T-cell (primary cell): Measurements from ENCODE around the gene PXMP4. TPM values are rescaled to one million over a fixed set of nuclear protein-coding genes. Genes with fewer than 3 reads are reported as not detected.

Experiments used
- ATAC-seq, 4 experiments: fragments of 200-7000 bp in 3 of 4; fragments of 150-1000 bp in 1 of 4; cut with Tn5 transposase; replicated peaks in 1 of 4; 1 replicate in 3 of 4; 2 replicates in 1 of 4; pipeline ENCODE4 v1.10.0; 2021; ENCODE audit warnings: moderate library complexity in 3 of 4, mild to moderate bottlenecking in 2 of 4, moderate number of reproducible peaks in 1 of 4
- CTCF ChIA-PET, 2 donors: fragments of 300-600 bp; sonication (Branson Sonifier 250); formaldehyde crosslinking; loops; one replicate each; lab custom pipeline; 2022; ENCODE audit warnings: antibody characterized with exemption in 2 of 2; lab: Charles Lee
- POLR2A ChIA-PET, 2 donors: fragments of 300-600 bp; sonication (Branson Sonifier 250); formaldehyde crosslinking; loops; one replicate each; lab custom pipeline; 2022; ENCODE audit warnings: antibody characterized with exemption in 2 of 2; lab: Charles Lee
- DNase-seq, 35 experiments: peaks; one replicate each; pipeline versions ENCODE4 v3.0.0 to v3.0.0-alpha.2; 2013 to 2023
- H3K27ac ChIP-seq: one replicate; pipeline ENCODE4 v1.5.1; 2013; ENCODE audit warnings: low read length
- H3K27me3 ChIP-seq, 2 experiments: replicated peaks in 1 of 2; 1 replicate in 1 of 2; 2 replicates in 1 of 2; pipeline versions ENCODE4 v1.6.1 to v1.7.0; 2013; ENCODE audit warnings: low read length in 1 of 2, mixed read lengths in 1 of 2; ENCODE audit not compliant: control insufficient read depth in 2 of 2, insufficient read depth in 2 of 2; ENCODE audit errors: extremely low read depth in 1 of 2
- H3K36me3 ChIP-seq, 2 donors: 1 replicate in 1 of 2; 2 replicates in 1 of 2; pipeline versions ENCODE4 v1.6.1 to v1.7.0; 2013; ENCODE audit warnings: low read length in 1 of 2; ENCODE audit not compliant: control insufficient read depth in 2 of 2, insufficient read depth in 1 of 2; ENCODE audit errors: extremely low read depth in 1 of 2
- H3K4me1 ChIP-seq, 2 experiments: 1 replicate in 1 of 2; 2 replicates in 1 of 2; pipeline versions ENCODE4 v1.6.1 to v1.7.0; 2013; ENCODE audit warnings: low read length in 2 of 2, mixed read lengths in 1 of 2; ENCODE audit not compliant: insufficient read depth in 2 of 2, control insufficient read depth in 1 of 2; ENCODE audit errors: extremely low read depth in 1 of 2
- H3K4me3 ChIP-seq, 2 donors: 1 replicate in 1 of 2; 2 replicates in 1 of 2; pipeline versions ENCODE4 v1.5.1 to v1.7.0; 2013; ENCODE audit warnings: mild to moderate bottlenecking in 2 of 2, low read length in 1 of 2, moderate library complexity in 1 of 2; ENCODE audit not compliant: control insufficient read depth in 1 of 2; ENCODE audit errors: extremely low read depth in 1 of 2
- H3K9me3 ChIP-seq: 2 replicates; pipeline ENCODE4 v1.7.0; 2013
- H3K27ac Mint-ChIP-seq, 2 donors: one replicate each; pipeline ENCODE4 v1.8.0; 2020 to 2021; ENCODE audit warnings: mild to moderate bottlenecking in 2 of 2, mixed read lengths in 2 of 2
- H3K27me3 Mint-ChIP-seq, 2 donors: one replicate each; pipeline ENCODE4 v1.8.0; 2021 to 2022; ENCODE audit warnings: mixed read lengths in 2 of 2
- H3K36me3 Mint-ChIP-seq: one replicate; pipeline ENCODE4 v1.8.0; 2021; ENCODE audit warnings: mixed read lengths
- H3K4me1 Mint-ChIP-seq, 3 donors: one replicate each; pipeline ENCODE4 v1.8.0; 2020 to 2022; ENCODE audit warnings: mixed read lengths in 3 of 3, mild to moderate bottlenecking in 1 of 3
- H3K4me3 Mint-ChIP-seq, 3 donors: one replicate each; pipeline ENCODE4 v1.8.0; 2020 to 2022; ENCODE audit warnings: mild to moderate bottlenecking in 3 of 3, mixed read lengths in 3 of 3, moderate library complexity in 3 of 3
- H3K9me3 Mint-ChIP-seq, 3 donors: one replicate each; pipeline ENCODE4 v1.8.0; 2020 to 2022; ENCODE audit warnings: mixed read lengths in 3 of 3
- WGBS: methylation state at CpG from one replicate; pipeline ENCODE4 v1.1.5; 2013; ENCODE audit warnings: missing lambda C conversion rate; ENCODE audit not compliant: insufficient coverage; 5-methylcytosine and 5-hydroxymethylcytosine counted together
- total RNA-seq, 35 experiments: library from RNA in 6 of 35; stranded (reverse) in 6 of 35; fragments of 120-200 nt in 1 of 35; gene quantifications; one replicate each; pipeline versions ENCODE4 v1.2.1 to v1.2.4 and lab custom pipeline; 2013 to 2026

Gene PXMP4
- total RNA-seq, 5 donors from 2014 or later (not counting 1 experiment from before 2014, with no cell fraction given): 6.1 to 15.4 (median 13.9) TPM

DNA sequence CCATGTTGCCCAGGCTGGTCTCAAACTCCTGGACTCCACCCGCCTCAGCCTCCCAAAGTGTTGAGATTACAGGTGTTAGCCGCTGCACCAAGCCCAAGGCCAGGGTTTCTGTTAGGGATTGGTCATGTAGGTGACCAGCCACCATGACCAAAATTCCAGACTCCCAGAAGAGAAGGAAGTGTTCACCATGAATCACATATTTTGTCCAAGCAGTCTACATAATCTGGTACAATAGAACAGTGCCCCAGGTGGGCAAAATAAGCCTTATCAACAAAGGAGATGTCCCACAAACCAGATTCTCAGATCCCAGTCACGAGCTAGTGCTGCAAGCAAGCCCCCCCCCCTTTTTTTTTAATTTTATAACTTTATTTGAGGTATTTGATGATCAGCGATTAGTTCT lies 31.7 kb upstream of the PXMP4 start:
- Mint-ChIP-seq H3K9me3 (no peaks in the 10 kb centered on the region), H3K27me3 (no peaks in the 10 kb centered on the region), H3K4me3 (no peak overlapping the region), H3K27ac (no peak overlapping the region), H3K4me1 (peaks cover 4 to 6% (median 5%) of the 10 kb centered on the region in 3 donors), H3K36me3 (peaks cover 47% of the 10 kb centered on the region)
- Histone ChIP-seq H3K36me3 (peaks cover 9 to 37% of the 10 kb centered on the region in 2 donors), H3K4me3 (no peak overlapping the region), H3K27me3 (no peaks in the 10 kb centered on the region), H3K27ac (no peak overlapping the region), H3K9me3 (no peaks in the 10 kb centered on the region), H3K4me1 (peaks cover 0 to 7% of the 10 kb centered on the region in 2 experiments)
- ATAC-seq: no peak
- WGBS: no CpG with 5 or more reads among the region's 4 CpGs
- ChIA-PET CTCF (no interaction called here), POLR2A (interaction anchor here in 1 of 2 donors (0.6 kb wide), 1 partner anchor 278 kb away, joined by 3 read pairs; no protein-coding TSS in a partner anchor)
- no peak for DNase-seq

DNA sequence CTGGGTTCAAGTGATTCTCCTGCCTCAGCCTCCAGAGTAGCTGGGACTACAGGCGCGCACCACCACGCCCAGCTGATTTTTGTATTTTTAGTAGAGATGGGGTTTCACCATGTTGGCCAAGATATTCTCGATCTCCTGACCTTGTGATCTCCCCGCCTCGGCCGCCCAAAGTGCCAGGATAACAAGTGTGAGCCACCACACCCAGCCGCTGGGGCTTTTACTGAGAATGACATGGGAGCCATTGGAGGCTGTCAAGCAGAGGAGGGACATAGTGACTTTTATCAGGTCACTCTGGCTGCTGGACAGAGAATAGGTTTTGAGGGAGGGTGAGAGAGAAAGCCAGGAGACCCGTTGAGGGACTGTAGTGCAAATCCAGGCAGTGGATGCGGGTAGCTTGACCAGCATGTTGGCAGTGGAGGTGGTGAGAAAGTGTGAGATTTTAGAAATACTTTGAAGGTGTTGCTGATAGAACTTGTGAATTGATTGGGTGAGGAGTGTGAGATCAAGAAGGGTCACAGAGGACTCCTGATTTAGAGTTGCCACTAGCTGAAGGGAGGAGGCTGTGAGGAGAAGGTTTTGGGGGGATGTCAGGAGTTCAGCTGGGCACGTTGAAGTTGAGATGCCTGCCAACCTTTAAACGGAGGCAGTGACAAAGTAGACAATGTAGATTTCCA lies 26.4 kb upstream of the PXMP4 start:
- H3K27me3 ChIP-seq: no peaks in the 10 kb centered on the region
- H3K9me3 Mint-ChIP-seq: no peaks in the 10 kb centered on the region
- H3K27me3 Mint-ChIP-seq: no peaks in the 10 kb centered on the region
- H3K27ac Mint-ChIP-seq: peak overlapping the region in 1 of 2 donors; percentile 61
- no peak overlapping the region for H3K4me3 ChIP-seq
- no peaks in the 10 kb centered on the region for H3K9me3 ChIP-seq
- DNase-seq: no peak
- CTCF ChIA-PET: no interaction called here
- no peaks in the 10 kb centered on the region for H3K4me1 Mint-ChIP-seq
- WGBS: 91% methylated on average over 5 of the region's 12 CpGs
- no peak overlapping the region for H3K4me3 Mint-ChIP-seq
- no peak overlapping the region for H3K27ac ChIP-seq
- H3K36me3 ChIP-seq: peaks cover 9 to 20% of the 10 kb centered on the region in 2 donors
- POLR2A ChIA-PET: no interaction called here
- H3K36me3 Mint-ChIP-seq: peaks cover 35% of the 10 kb centered on the region
- no peak for ATAC-seq
- no peaks in the 10 kb centered on the region for H3K4me1 ChIP-seq

DNA sequence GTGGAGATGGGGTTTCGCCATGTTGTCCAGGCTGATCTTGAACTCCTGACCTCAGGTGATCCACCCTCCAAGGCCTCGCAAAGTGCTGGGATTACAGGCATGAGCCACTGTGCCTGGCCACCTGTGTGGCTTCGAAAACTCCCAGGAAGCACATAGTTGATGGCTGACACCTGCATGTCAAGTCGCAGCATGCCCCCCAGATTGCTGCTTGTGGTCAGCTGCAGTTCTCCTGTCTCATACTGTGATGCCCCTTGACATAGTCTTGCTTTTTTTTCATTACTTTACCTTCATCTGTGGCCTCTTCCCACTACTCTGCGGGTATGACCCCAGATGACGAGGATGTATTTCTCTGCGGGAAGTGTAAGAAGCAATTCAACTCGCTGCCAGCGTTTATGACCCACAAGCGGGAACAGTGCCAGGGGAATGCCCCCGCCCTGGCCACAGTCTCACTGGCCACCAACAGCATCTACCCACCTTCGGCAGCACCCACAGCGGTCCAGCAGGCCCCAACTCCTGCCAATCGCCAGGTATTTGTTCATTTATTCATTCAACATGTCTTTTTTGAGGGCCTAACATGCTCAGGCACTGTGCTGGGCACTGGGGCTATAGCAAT lies 24.8 kb upstream of the PXMP4 start:
- Mint-ChIP-seq H3K4me1 (no peaks in the 10 kb centered on the region), H3K9me3 (no peaks in the 10 kb centered on the region), H3K27ac (no peak overlapping the region), H3K36me3 (peaks cover 31% of the 10 kb centered on the region), H3K27me3 (no peaks in the 10 kb centered on the region), H3K4me3 (no peak overlapping the region)
- WGBS: 95% methylated on average over 14 of the region's 14 CpGs
- no peak for DNase-seq
- no peaks in the 10 kb centered on the region for H3K4me1 ChIP-seq
- ChIA-PET CTCF (no interaction called here), POLR2A (no interaction called here)
- H3K36me3 ChIP-seq: peaks cover 0 to 10% of the 10 kb centered on the region in 2 donors
- no peak overlapping the region for H3K4me3 ChIP-seq
- no peaks in the 10 kb centered on the region for H3K9me3 ChIP-seq
- H3K27ac ChIP-seq: no peak overlapping the region
- ATAC-seq: no peak
- no peaks in the 10 kb centered on the region for H3K27me3 ChIP-seq

DNA sequence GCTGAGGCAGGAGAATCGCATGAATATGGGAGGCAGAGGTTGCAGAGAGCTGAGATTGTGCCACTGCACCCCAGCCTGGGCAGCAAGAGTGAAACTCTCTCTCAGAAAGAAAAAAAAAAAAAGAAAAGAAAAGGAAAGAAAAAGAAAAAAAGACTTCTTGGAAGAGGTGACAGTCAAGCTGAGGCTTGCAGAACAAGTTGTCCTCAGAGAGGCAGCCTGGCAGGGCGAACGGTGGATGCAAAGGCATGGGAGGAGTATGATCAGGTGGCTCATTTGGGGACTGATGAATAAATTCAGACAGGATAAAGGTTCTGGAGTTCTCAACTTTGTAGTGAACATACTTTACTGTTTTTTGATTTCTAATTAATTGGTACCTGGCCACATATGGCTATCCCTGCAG lies 24.1 kb upstream of the PXMP4 start:
- H3K27me3 Mint-ChIP-seq: no peaks in the 10 kb centered on the region
- Histone ChIP-seq H3K27me3 (no peaks in the 10 kb centered on the region), H3K9me3 (no peaks in the 10 kb centered on the region), H3K4me3 (no peak overlapping the region), H3K4me1 (no peaks in the 10 kb centered on the region), H3K36me3 (peaks cover 0 to 10% of the 10 kb centered on the region in 2 donors), H3K27ac (no peak overlapping the region)
- ATAC-seq (no peak), DNase-seq (no peak)
- ChIA-PET CTCF (no interaction called here), POLR2A (interaction anchor here in 1 of 2 donors (0.6 kb wide), 1 partner anchor 640 kb away, joined by 3 read pairs; no protein-coding TSS in a partner anchor)
- peaks cover 35% of the 10 kb centered on the region for H3K36me3 Mint-ChIP-seq
- H3K4me1 Mint-ChIP-seq: no peaks in the 10 kb centered on the region
- no peaks in the 10 kb centered on the region for H3K9me3 Mint-ChIP-seq
- 100% methylated on average over 2 of the region's 3 CpGs for WGBS
- H3K4me3 Mint-ChIP-seq: no peak overlapping the region
- H3K27ac Mint-ChIP-seq: no peak overlapping the region

DNA sequence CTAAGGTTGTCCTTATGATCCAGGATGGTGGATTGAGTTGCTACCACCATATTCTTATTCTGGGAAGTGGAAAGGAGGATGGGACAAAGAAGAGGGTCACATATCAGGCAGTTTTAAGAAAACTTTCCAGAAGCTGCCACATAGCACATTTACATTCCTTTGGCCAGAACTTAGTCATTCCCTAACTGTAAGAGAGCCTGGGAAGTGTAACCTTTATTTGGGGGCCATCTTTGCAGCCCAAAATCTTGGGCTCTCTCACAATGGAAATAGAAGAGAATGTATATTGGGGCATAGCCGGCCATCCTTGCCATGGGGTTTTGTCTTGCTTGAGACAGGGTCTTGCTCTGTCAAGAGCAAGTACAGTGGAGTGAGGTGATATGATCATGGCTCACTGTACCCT lies 20.1 kb upstream of the PXMP4 start:
- Mint-ChIP-seq H3K4me1 (peaks cover 0 to 7% (median 0%) of the 10 kb centered on the region in 3 donors), H3K36me3 (peaks cover 27% of the 10 kb centered on the region)

DNA sequence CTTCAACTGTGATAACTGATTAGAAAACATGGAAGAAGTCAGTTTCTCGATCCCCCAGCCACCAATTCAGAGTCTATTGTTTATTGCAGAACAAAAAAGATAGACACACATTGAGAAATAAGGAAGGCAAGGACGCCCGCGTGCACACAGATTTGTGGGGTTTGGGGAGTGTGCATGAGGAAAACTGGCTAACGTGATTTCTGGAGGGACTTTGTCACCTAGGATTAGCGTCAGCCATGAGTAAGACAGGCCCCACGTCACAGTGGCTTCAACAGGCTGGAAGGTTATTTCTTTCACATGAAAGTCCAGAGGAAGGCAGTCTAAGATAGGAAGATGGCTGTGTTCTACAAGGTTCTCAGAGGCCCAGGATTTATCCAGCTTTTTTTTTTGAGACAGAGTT lies 19.4 kb upstream of the PXMP4 start:
- Histone ChIP-seq H3K36me3 (no peaks in the 10 kb centered on the region), H3K4me3 (no peak overlapping the region), H3K27ac (no peak overlapping the region), H3K9me3 (no peaks in the 10 kb centered on the region), H3K27me3 (no peaks in the 10 kb centered on the region), H3K4me1 (no peaks in the 10 kb centered on the region)
- DNase-seq (no peak), ATAC-seq (no peak)
- H3K9me3 Mint-ChIP-seq: peaks cover 5 to 7% (median 6%) of the 10 kb centered on the region in 3 donors
- peaks cover 26% of the 10 kb centered on the region for H3K36me3 Mint-ChIP-seq
- peaks cover 0 to 8% (median 1%) of the 10 kb centered on the region in 3 donors for H3K4me1 Mint-ChIP-seq
- ChIA-PET CTCF (interaction anchor here in 1 of 2 donors (0.5 kb wide), 1 partner anchor 21 kb away, joined by 4 read pairs; no protein-coding TSS in a partner anchor), POLR2A (interaction anchor here in 1 of 2 donors (0.5 kb wide), 1 partner anchor 16 kb away, joined by 3 read pairs; no protein-coding TSS in a partner anchor)
- H3K27ac Mint-ChIP-seq: no peak overlapping the region
- no peaks in the 10 kb centered on the region for H3K27me3 Mint-ChIP-seq
- H3K4me3 Mint-ChIP-seq: no peak overlapping the region
- WGBS: 97% methylated on average over 5 of the region's 7 CpGs

More for the DNA sequence above, 20.1 kb upstream of the PXMP4 start:
- WGBS: no CpG with 5 or more reads among the region's 1 CpG
- ATAC-seq (no peak), DNase-seq (no peak)
- Mint-ChIP-seq H3K27ac (no peak overlapping the region), H3K27me3 (no peaks in the 10 kb centered on the region), H3K9me3 (peaks cover 5 to 7% (median 6%) of the 10 kb centered on the region in 3 donors), H3K4me3 (no peak overlapping the region)
- Histone ChIP-seq H3K4me1 (no peaks in the 10 kb centered on the region), H3K36me3 (peaks cover 0 to 2% of the 10 kb centered on the region in 2 donors), H3K9me3 (no peaks in the 10 kb centered on the region), H3K4me3 (no peak overlapping the region), H3K27ac (no peak overlapping the region), H3K27me3 (no peaks in the 10 kb centered on the region)
- POLR2A ChIA-PET: no interaction called here
- CTCF ChIA-PET: interaction anchor here in 1 of 2 donors (0.6 kb wide), 1 partner anchor 728 kb away, joined by 3 read pairs; no protein-coding TSS in a partner anchor
